ENCODE results near the gene CSKMT. TPM values are rescaled to one million over a fixed set of nuclear protein-coding genes. Genes with fewer than 3 reads are reported as not detected.
A peak's percentile ranks its signal among the peaks of the same experiment; 100 is the strongest.
"Not testable (repeated sequence)": the region's sequence is repeated elsewhere in the genome, so short reads cannot be mapped to it uniquely, and the experiment has no call there.

The CSKMT gene
- total RNA-seq, 4 donors from 2014 or later = 0.83 to 13.5 (median 5.7) TPM

GRCh38 chr11:62667460-62667859 lies 2.3 kb downstream of the CSKMT start:
- TF ChIP-seq CTCF (IDR thresholded peaks at IDR 0.05) (no peak), POLR2A (IDR thresholded peaks at IDR 0.05) (no peak)
- no peak for DNase-seq
- Histone ChIP-seq H3K27ac (no peak overlapping the region), H3K27me3 (no peaks in the 10 kb centered on the region), H3K9me3 (no peaks in the 10 kb centered on the region), H3K4me3 (replicated peaks in 1 of 3) (no peak overlapping the region), H3K4me1 (peaks cover 17 to 27% of the 10 kb centered on the region in 2 donors), H3K36me3 (no peaks in the 10 kb centered on the region)
- intact Hi-C loops (cut with DNase I) = no loop called here
- 84 to 89% methylated on average over 2 of the region's 2 CpGs for WGBS, 2 donors

GRCh38 chr11:62669420-62670161 lies 4.5 kb downstream of the CSKMT start:
- no peak overlapping the region for H3K4me3 ChIP-seq (replicated peaks in 1 of 3)
- intact Hi-C loops (cut with DNase I) = no loop called here
- H3K36me3 ChIP-seq = no peaks in the 10 kb centered on the region
- H3K9me3 ChIP-seq = no peaks in the 10 kb centered on the region
- TF ChIP-seq POLR2A (IDR thresholded peaks at IDR 0.05) (no peak), CTCF (IDR thresholded peaks at IDR 0.05) (no peak)
- no peak for DNase-seq
- H3K27ac ChIP-seq = no peak overlapping the region
- H3K27me3 ChIP-seq = no peaks in the 10 kb centered on the region
- peaks cover 22 to 37% of the 10 kb centered on the region in 2 donors for H3K4me1 ChIP-seq
- 70 to 85% methylated on average over 4 of the region's 4 CpGs for WGBS, 2 donors

- peak overlapping the region; percentile 45 to 80 (median 67) for H3K4me3 ChIP-seq (replicated peaks in 1 of 3)
- H3K9me3 ChIP-seq = no peaks in the 10 kb centered on the region
- H3K4me1 ChIP-seq = peaks cover 18 to 33% of the 10 kb centered on the region in 2 donors
- intact Hi-C loops (cut with DNase I) = no loop called here
- TF ChIP-seq CTCF (IDR thresholded peaks at IDR 0.05) = no peak
- TF ChIP-seq POLR2A (IDR thresholded peaks at IDR 0.05) = no peak
- no peaks in the 10 kb centered on the region for H3K36me3 ChIP-seq
- no peak for DNase-seq
- no peaks in the 10 kb centered on the region for H3K27me3 ChIP-seq
- WGBS, 2 donors = 1% methylated on average over 17 of the region's 17 CpGs
- H3K27ac ChIP-seq = peak overlapping the region; percentile 77 to 92 (median 86)
These were observed 6.1 kb downstream of the CSKMT start for GRCh38 chr11:62671236-62671607.

- peak; percentile 76 to 77 for DNase-seq
- peak within 1 kb of the TSS; percentile 45 to 80 (median 67) for H3K4me3 ChIP-seq (replicated peaks in 1 of 3)
- H3K9me3 ChIP-seq = no peaks in the 10 kb centered on the region
- H3K36me3 ChIP-seq = peaks cover 2 to 4% of the 10 kb centered on the region in 2 donors
- TF ChIP-seq CTCF (IDR thresholded peaks at IDR 0.05) (peak in 1 of 6 experiments; percentile 7), POLR2A (IDR thresholded peaks at IDR 0.05) (peak in 1 of 2 donors; percentile 74)
- 0% methylated on average over 24 to 37 of the region's 59 CpGs for WGBS, 2 donors
- H3K4me1 ChIP-seq = peaks cover 12 to 27% of the 10 kb centered on the region in 2 donors
- intact Hi-C loops (cut with DNase I) = no loop called here
- peak within 1 kb of the TSS; percentile 77 to 92 (median 86) for H3K27ac ChIP-seq
- H3K27me3 ChIP-seq = no peaks in the 10 kb centered on the region
These were observed 6.7 kb downstream of the CSKMT start, which contains the start of the genes LBHD1 and UQCC3 for GRCh38 chr11:62671608-62672389. LBHD1 (minus strand) TSS chr11:62672267; CDS start chr11:62670031, 2,236 bp downstream. UQCC3 (plus strand) TSS chr11:62671673; CDS start chr11:62671746, 73 bp downstream.

- Histone ChIP-seq H3K27ac (no peak overlapping the region), H3K9me3 (no peaks in the 10 kb centered on the region), H3K4me3 (replicated peaks in 1 of 3) (no peak overlapping the region), H3K27me3 (no peaks in the 10 kb centered on the region), H3K4me1 (peaks cover 13 to 33% of the 10 kb centered on the region in 2 donors), H3K36me3 (peaks cover 12% of the 10 kb centered on the region in 2 donors)
- no peak for DNase-seq
- intact Hi-C loops (cut with DNase I) = no loop called here
- no peak for TF ChIP-seq CTCF (IDR thresholded peaks at IDR 0.05)
- TF ChIP-seq POLR2A (IDR thresholded peaks at IDR 0.05) = no peak
- 89 to 98% methylated on average over 2 of the region's 2 CpGs for WGBS, 2 donors
These were observed 8.0 kb downstream of the CSKMT start for GRCh38 chr11:62673196-62673525.

- intact Hi-C loops (cut with DNase I); DNase-seq; H3K4me3 ChIP-seq (replicated peaks in 1 of 3); H3K27me3 ChIP-seq; H3K9me3 ChIP-seq; H3K27ac ChIP-seq: not testable (repeated sequence)
- 88 to 98% methylated on average over 10 of the region's 10 CpGs for WGBS, 2 donors
- Histone ChIP-seq H3K36me3 (peaks cover 12% of the 10 kb centered on the region in 2 donors), H3K4me1 (peaks cover 17 to 39% of the 10 kb centered on the region in 2 donors)
These were observed 10.3 kb downstream of the CSKMT start for GRCh38 chr11:62675415-62675814.
